A673 (cell line): Measurements from ENCODE around the gene B3GALT6. TPM values are rescaled to one million over a fixed set of nuclear protein-coding genes. Genes with fewer than 3 reads are reported as not detected.

Source experiments
- BruUV-seq: library from RNA; stranded (reverse); fragments of 400-500 nt; replicated peaks from 2 replicates; lab custom pipeline; 2021; lab: Mats Ljungman, UMichigan
- CTCF ChIA-PET: fragments of 300-600 bp; sonication (Branson Sonifier 250); formaldehyde crosslinking; loops from one replicate; lab custom pipeline; 2022; ENCODE audit warnings: antibody characterized with exemption; lab: Charles Lee
- POLR2A ChIA-PET: fragments of 300-600 bp; sonication (Branson Sonifier 250); formaldehyde crosslinking; loops from one replicate; lab custom pipeline; 2022; ENCODE audit warnings: antibody characterized with exemption; ENCODE audit not compliant: low non-redundant PET; lab: Charles Lee
- DNase-seq: peaks from one replicate; pipeline ENCODE4 v3.0.0-alpha.2; 2015; ENCODE audit warnings: low spot score
- H3K27ac ChIP-seq: fragments of 200-600 bp; sonication (generic); 2 replicates; pipeline ENCODE4 v1.5.1; 2016; ENCODE audit warnings: mixed run types, low read depth, mild to moderate bottlenecking, mixed read lengths, antibody characterized with exemption, low read length; ENCODE audit not compliant: poor library complexity, severe bottlenecking
- H3K27me3 ChIP-seq: fragments of 200-600 bp; sonication (generic); replicated peaks from 2 replicates; pipeline ENCODE4 v1.6.1; 2017; ENCODE audit warnings: mixed run types, low read depth, mild to moderate bottlenecking, mixed read lengths, antibody characterized with exemption, low read length; ENCODE audit not compliant: insufficient read depth, poor library complexity
- H3K36me3 ChIP-seq: fragments of 200-600 bp; sonication (generic); 2 replicates; pipeline ENCODE4 v1.6.1; 2016; ENCODE audit warnings: mixed run types, mild to moderate bottlenecking, mixed read lengths, antibody characterized with exemption, low read length; ENCODE audit not compliant: insufficient read depth, poor library complexity, severe bottlenecking
- H3K4me1 ChIP-seq: fragments of 200-600 bp; sonication (generic); 2 replicates; pipeline ENCODE4 v1.6.1; 2017; ENCODE audit warnings: mixed run types, mild to moderate bottlenecking, mixed read lengths, antibody characterized with exemption, low read length; ENCODE audit not compliant: insufficient read depth, poor library complexity, severe bottlenecking
- H3K4me3 ChIP-seq: fragments of 200-600 bp; sonication (generic); 2 replicates; pipeline ENCODE4 v1.5.1; 2016; ENCODE audit warnings: low read depth, mixed run types, mild to moderate bottlenecking, mixed read lengths, low read length; ENCODE audit not compliant: poor library complexity, severe bottlenecking
- H3K9me3 ChIP-seq: fragments of 200-600 bp; sonication (generic); 2 replicates; pipeline ENCODE4 v1.6.1; 2016; ENCODE audit warnings: mixed run types, low read depth, mild to moderate bottlenecking, mixed read lengths, antibody characterized with exemption, low read length; ENCODE audit not compliant: poor library complexity, severe bottlenecking
- CTCF ChIP-seq: fragments of 300-800, 200-600 bp; sonication (generic); conservative IDR thresholded peaks from 2 replicates; pipeline ENCODE4 v1.5.1; 2017; ENCODE audit warnings: low read depth, mild to moderate bottlenecking, antibody characterized with exemption, low read length, moderate library complexity, mixed read lengths
- EZH2 ChIP-seq: fragments of 200-600 bp; sonication (generic); IDR thresholded peaks from 2 replicates; pipeline ENCODE4 v1.6.1; 2017; ENCODE audit warnings: borderline replicate concordance, low read depth, mild to moderate bottlenecking, mixed read lengths, antibody characterized with exemption, low read length; ENCODE audit not compliant: poor library complexity, severe bottlenecking
- intact Hi-C: fragments of 100-400 bp; cut with micrococcal nuclease; formaldehyde crosslinking; loops from one replicate; pipeline ENCODE4 v1.10.0; 2022; ENCODE audit not compliant: unreplicated experiment
- total RNA-seq: library from RNA; stranded (reverse); gene quantifications from 2 replicates; pipeline ENCODE4 v1.2.3, GENCODE V29; 2021

The B3GALT6 gene
- total RNA-seq, 1 experiment from 2014 or later, result 41.8 TPM

DNA sequence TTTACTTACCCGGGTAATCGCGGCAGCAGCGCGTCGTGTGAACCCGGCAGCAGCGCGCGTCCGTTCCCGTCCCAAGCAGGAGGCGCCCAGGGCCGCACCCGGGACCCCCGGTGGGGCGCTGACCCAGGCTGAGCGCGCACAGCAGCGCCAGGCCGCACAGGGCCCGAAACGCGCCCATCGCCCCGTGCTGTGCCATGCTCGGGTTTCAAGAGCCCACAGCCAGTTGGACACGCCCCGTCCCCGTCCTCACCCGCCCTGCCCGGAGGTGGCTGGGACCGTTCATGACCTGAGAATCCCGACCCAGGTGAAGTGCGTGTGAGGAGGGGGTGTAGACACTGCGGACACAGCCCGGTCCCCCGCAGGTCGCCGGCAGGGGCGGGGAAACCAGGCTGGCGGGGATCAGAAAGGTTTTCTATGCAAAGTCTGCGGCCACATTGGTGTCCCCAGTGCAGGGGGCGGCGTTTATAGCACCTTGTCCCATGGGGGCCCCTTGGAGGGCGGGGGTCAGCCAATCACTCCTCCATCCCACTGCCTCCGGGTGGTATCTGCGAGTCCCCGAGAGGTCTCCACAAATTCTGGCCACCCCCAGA is 25.6 kb upstream of the B3GALT6 start, which contains the start of gene TNFRSF18:
TSS of gene TNFRSF18 (minus strand) at position 217 of the 590 bp plus-strand sequence. CDS start at position 196, 21 bp downstream.
- no TSS peak for BruUV-seq
- ChIA-PET POLR2A (no interaction called here), CTCF (no interaction called here)
- intact Hi-C loops, result no loop called here
- no peak within 1 kb of the TSS for H3K4me3 ChIP-seq
- DNase-seq, result no peak
- no peaks in the 10 kb centered on the region for H3K9me3 ChIP-seq
- no peaks in the 10 kb centered on the region for H3K36me3 ChIP-seq
- no peak for TF ChIP-seq CTCF
- TF ChIP-seq EZH2, result no peak
- H3K27ac ChIP-seq, result no peak within 1 kb of the TSS
- H3K4me1 ChIP-seq, result peaks cover 6% of the 10 kb centered on the region
- no peaks in the 10 kb centered on the region for H3K27me3 ChIP-seq

DNA sequence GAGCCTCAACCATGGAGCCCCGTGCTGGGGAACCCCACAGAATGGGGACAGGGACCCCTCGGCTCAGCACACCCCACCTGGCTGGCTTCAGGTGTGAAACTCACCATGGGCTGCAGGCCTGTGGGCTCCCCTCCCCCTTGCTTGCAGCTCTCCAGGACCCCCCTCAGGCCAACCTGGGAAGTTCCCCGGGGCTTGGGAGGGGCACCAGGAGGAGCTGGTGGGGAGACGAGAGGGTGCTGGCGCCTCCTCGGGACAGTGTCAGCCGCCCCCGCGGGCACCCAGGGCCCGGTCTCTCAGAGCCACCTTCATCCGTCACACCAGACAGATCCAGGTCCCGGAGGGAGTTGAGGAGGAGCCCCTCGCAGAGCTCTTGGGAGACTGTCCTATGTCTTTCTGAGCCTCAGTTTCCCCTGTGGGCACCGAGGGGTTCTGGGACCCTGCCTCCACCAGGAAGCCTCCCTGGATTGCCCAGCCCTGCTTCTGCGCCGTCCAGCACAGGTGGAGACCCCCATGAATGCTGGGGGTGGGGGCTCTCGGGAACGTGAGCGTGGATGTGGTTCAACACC is 25.0 kb upstream of the B3GALT6 start:
- CTCF ChIA-PET, result no interaction called here

GRCh38 chr1:1207571-1207892 is 24.5 kb upstream of the B3GALT6 start:
- Histone ChIP-seq H3K36me3 (no peaks in the 10 kb centered on the region), H3K4me1 (peaks cover 6% of the 10 kb centered on the region), H3K9me3 (no peaks in the 10 kb centered on the region), H3K4me3 (no peak overlapping the region), H3K27ac (no peak overlapping the region), H3K27me3 (no peaks in the 10 kb centered on the region)
- DNase-seq, result no peak
- intact Hi-C loops, result no loop called here
- ChIA-PET POLR2A (interaction anchor here (1.0 kb wide), 1 partner anchor 24 kb away, joined by 4 read pairs; no protein-coding TSS in a partner anchor), CTCF (no interaction called here)
- TF ChIP-seq CTCF, result no peak
- TF ChIP-seq EZH2, result no peak
- no TSS peak for BruUV-seq

More for the DNA sequence above, 25.0 kb upstream of the B3GALT6 start:
- Histone ChIP-seq H3K36me3 (no peaks in the 10 kb centered on the region), H3K4me1 (peaks cover 6% of the 10 kb centered on the region), H3K4me3 (no peak overlapping the region), H3K27ac (no peak overlapping the region), H3K27me3 (no peaks in the 10 kb centered on the region), H3K9me3 (no peaks in the 10 kb centered on the region)
- no peak for DNase-seq
- TF ChIP-seq EZH2 (no peak), CTCF (no peak)
- intact Hi-C loops, result no loop called here
- POLR2A ChIA-PET, result no interaction called here
- BruUV-seq, result no TSS peak
